A673 (cell line): ENCODE data around the gene CBFA2T3.

Source experiments
- CTCF ChIP-seq: fragments of 300-800, 200-600 bp; sonication (generic); conservative IDR thresholded peaks from 2 replicates; pipeline ENCODE4 v1.5.1; 2017; ENCODE audit warnings: low read depth, mild to moderate bottlenecking, antibody characterized with exemption, low read length, moderate library complexity, mixed read lengths
- EZH2 ChIP-seq: fragments of 200-600 bp; sonication (generic); IDR thresholded peaks from 2 replicates; pipeline ENCODE4 v1.6.1; 2017; ENCODE audit warnings: borderline replicate concordance, low read depth, mild to moderate bottlenecking, mixed read lengths, antibody characterized with exemption, low read length; ENCODE audit not compliant: poor library complexity, severe bottlenecking

GRCh38 chr16:88936008-88936555, 40.9 kb downstream of the CBFA2T3 start:
- TF ChIP-seq CTCF: no peak
- no peak for TF ChIP-seq EZH2
